GM12874 (cell line): Measurements from ENCODE around the gene CAMTA1.

Source experiments
- TF ChIP-seq, protein P1 (sequence below): IDR thresholded peaks from 2 replicates; pipeline ENCODE4 v1.5.1; 2011; ENCODE audit warnings: low read depth, mild to moderate bottlenecking, control low read depth, low read length, moderate library complexity; ENCODE audit not compliant: insufficient read depth

The CAMTA1 gene

DNA sequence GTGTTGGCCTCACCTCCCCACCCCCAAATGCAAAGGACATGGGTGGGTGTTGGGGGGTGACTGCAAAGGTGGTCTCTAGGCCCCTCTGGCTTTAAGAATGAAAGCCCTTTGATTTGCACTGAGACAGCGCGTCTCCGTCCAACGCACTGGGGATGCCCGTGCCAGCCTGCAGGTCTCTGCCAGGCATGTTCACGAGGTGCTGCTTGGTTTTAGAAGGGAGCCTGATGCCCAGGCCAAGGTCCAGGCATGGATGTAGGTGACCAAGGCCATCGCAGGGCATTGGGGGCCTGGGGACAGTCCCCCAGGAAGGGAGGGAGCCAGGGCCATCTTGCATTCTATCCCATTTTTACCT, 622.3 kb downstream of the CAMTA1 start:
- TF ChIP-seq, protein P1, sequence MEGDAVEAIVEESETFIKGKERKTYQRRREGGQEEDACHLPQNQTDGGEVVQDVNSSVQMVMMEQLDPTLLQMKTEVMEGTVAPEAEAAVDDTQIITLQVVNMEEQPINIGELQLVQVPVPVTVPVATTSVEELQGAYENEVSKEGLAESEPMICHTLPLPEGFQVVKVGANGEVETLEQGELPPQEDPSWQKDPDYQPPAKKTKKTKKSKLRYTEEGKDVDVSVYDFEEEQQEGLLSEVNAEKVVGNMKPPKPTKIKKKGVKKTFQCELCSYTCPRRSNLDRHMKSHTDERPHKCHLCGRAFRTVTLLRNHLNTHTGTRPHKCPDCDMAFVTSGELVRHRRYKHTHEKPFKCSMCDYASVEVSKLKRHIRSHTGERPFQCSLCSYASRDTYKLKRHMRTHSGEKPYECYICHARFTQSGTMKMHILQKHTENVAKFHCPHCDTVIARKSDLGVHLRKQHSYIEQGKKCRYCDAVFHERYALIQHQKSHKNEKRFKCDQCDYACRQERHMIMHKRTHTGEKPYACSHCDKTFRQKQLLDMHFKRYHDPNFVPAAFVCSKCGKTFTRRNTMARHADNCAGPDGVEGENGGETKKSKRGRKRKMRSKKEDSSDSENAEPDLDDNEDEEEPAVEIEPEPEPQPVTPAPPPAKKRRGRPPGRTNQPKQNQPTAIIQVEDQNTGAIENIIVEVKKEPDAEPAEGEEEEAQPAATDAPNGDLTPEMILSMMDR, result no peak

DNA sequence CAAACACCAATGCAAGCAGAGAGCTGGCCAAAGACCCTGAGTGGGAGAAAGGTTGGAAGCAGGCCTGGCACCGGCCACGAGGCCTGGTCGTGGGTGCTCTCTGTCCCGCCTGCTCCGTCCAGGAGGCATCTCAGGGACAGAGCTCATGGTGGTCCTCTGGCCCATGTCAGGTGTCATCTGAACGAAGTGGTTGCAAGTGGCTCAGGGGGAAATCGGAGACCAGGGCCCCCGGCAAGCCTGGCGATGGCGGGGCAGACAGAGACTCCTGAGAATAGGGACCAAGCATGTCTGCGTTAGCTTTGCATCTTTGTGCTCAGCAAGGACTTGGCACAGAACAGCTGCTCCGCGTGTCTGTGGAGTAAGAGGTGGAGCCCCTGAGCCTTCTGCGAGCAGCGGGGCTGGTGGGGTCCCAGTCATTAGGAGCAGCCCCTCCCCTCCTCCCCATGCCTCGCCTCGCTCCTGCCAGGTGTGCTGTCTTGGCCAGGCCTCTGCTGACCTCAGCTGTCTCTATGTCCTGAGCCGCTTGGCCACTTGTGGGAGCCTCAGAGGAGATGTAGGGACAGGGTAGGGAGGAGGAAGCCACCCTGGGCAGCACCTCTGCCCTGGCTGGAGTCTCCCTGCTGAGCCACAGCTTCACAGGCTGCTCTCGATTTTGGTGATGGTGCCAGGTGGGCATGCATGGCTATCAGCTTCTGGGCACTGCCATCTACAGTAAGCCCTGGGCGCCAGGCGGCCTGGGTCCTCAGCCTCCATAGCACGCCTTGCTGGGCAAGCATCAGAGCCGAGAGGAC, 622.9 kb downstream of the CAMTA1 start:
- TF ChIP-seq, protein P1, result no peak

DNA sequence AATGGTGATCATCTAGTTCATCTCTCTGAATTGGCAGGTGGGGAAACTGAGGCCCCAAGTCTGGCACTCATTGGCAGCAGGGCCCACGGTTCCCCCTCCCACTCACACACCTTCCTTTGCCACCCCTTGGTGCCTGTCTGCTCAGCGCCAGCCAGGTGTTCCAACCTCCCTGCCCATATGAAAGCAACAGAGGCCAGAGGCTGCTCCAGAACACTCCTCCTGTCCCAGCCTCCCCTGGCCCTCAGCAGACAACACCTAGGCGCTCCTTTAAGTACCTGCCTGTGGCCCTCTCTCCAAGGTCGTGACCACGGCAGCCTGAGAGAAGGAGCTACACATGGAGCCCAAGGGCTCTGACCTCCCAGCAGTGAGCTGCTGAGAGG, 623.5 kb downstream of the CAMTA1 start:
- TF ChIP-seq, protein P1, result no peak

DNA sequence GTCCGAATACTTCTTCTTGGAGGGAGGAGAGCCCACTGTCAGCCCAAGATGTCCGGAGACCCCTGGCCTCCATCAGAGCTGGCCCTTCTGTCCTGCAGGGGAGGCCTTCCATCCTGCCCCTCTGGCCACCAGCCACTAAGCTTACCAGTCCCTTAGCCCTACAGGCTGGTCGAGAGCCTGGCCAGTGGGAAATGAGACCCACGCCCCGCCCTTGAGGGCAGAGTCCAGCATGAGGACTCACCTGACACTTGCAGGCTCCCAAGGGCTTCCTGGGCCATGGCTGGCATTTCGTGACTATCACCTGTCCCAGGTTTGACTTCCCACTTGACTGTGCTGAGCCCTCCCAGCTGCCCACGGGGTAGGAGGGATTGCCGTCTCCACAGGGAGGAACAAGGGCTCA, 624.0 kb downstream of the CAMTA1 start:
- TF ChIP-seq, protein P1, result no peak

DNA sequence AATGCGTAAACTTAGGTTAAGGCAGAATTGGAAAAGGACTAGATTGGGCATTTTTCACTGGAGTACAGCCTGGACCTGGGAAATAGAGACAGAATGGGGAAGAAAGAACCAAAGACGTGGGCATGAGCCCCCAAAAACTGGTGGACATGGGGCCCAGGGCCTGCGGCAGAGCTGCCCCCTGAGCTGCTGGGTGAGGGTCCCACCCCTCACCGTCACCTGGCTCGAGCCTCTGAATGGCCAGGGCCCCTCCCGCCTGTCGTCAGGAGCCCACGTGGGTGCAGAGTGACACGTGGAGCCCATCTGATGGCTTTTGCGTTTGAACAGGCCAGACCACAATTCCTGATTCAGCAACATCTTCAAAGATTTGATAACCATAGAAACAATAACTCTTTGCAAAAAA, 624.9 kb downstream of the CAMTA1 start:
- TF ChIP-seq, protein P1, result no peak

DNA sequence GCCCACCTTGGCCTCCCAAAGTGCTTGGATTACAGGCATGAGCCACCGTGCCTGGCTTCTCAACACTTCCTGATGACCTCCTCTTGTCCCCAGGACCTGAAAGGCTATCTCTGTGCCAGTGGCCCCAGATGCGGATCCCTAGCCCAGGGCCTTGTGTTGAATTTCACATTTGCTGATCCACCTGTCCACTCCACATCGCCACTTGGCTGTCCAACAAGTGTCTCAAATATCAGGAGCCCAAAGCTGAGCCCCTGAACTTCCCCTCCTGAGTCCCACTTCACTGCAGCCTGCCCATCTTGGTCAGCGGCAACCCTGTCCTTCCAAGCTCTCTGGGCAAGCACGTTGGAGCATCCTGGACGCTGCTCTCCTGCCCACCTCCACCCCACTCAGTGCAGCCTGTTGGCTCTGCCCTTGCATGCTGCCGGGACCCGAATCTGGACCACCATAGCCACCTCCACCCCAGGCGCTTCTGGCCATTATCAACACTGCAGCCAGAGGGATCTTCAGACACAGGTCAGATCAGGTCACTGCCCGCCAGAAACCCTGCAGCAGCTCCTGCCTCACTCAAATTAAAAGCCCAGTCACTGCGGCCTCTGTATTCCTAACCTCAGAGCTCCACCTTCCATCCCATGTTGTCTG, 633.3 kb downstream of the CAMTA1 start:
- TF ChIP-seq, protein P1, result no peak

DNA sequence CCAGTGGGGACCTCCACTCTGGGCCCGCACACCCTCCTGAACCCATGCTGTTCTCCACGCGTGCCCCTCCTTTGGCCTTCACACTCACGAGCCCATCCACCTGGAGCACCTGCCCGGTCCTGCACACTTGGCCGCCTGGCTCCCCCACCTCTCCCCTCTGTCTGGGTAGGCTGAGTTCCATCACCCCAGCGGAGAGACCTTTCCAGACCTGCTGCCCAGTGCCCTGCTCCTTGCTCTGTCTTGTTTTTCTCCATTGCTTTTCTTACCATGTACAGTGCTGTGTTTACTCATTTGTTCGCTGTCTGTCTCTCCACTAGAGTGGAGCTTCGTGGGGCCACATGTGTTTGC, 634.8 kb downstream of the CAMTA1 start:
- TF ChIP-seq, protein P1, result no peak
